ENCODE results near the gene PAX2. TPM values are rescaled to one million over a fixed set of nuclear protein-coding genes. Genes with fewer than 3 reads are reported as not detected.

The PAX2 gene
- total RNA-seq, 1 donor from 2014 or later, result not detected

GRCh38 chr10:100823194-100823593 is 77.8 kb downstream of the PAX2 start:
- Histone ChIP-seq H3K27me3 (ENCODE audit: low read depth) (peaks cover 86% of the 10 kb centered on the region), H3K36me3 (no peaks in the 10 kb centered on the region), H3K4me1 (peaks cover 19% of the 10 kb centered on the region), H3K9me3 (no peaks in the 10 kb centered on the region), H3K27ac (no peak overlapping the region), H3K4me3 (no peak overlapping the region)
- TF ChIP-seq, protein P1, sequence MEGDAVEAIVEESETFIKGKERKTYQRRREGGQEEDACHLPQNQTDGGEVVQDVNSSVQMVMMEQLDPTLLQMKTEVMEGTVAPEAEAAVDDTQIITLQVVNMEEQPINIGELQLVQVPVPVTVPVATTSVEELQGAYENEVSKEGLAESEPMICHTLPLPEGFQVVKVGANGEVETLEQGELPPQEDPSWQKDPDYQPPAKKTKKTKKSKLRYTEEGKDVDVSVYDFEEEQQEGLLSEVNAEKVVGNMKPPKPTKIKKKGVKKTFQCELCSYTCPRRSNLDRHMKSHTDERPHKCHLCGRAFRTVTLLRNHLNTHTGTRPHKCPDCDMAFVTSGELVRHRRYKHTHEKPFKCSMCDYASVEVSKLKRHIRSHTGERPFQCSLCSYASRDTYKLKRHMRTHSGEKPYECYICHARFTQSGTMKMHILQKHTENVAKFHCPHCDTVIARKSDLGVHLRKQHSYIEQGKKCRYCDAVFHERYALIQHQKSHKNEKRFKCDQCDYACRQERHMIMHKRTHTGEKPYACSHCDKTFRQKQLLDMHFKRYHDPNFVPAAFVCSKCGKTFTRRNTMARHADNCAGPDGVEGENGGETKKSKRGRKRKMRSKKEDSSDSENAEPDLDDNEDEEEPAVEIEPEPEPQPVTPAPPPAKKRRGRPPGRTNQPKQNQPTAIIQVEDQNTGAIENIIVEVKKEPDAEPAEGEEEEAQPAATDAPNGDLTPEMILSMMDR (IDR thresholded peaks at IDR 0.05), result no peak
- intact Hi-C loops (cut with DNase I), result no loop called here
- DNase-seq, result no peak
- ATAC-seq, result no peak

DNA sequence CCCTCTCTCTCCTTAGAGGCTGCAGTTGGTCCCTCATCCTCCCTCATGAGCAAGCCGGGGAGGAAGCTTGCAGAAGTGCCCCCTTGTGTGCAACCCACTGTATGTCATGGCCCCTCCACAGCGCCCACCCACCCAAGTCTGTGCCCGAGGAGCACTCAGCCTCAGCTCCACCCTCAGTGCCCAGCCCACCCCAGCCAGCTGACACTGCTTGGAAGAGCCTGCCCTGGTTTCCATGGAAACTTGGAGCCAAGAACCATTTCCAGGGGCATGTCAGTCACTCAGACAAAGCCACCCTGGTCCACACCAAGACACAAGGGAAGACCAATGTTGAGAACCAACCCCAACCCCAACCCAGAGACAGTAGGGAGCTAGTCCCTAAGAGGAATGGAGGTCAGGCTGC is 79.5 kb downstream of the PAX2 start:
- intact Hi-C loops (cut with DNase I), result no loop called here

GRCh38 chr10:100825325-100825875 is 80.0 kb downstream of the PAX2 start:
- TF ChIP-seq, protein P1 (IDR thresholded peaks at IDR 0.05), result no peak
- ATAC-seq (no peak), DNase-seq (peak; percentile 9)
- Histone ChIP-seq H3K27ac (no peak overlapping the region), H3K4me1 (peaks cover 34% of the 10 kb centered on the region), H3K4me3 (no peak overlapping the region), H3K36me3 (no peaks in the 10 kb centered on the region), H3K9me3 (no peaks in the 10 kb centered on the region), H3K27me3 (ENCODE audit: low read depth) (peaks cover 93% of the 10 kb centered on the region)
- intact Hi-C loops (cut with DNase I), result no loop called here

More for the DNA sequence above, 79.5 kb downstream of the PAX2 start:
- Histone ChIP-seq H3K4me3 (no peak overlapping the region), H3K9me3 (no peaks in the 10 kb centered on the region), H3K27ac (no peak overlapping the region), H3K27me3 (ENCODE audit: low read depth) (peaks cover 91% of the 10 kb centered on the region), H3K36me3 (no peaks in the 10 kb centered on the region), H3K4me1 (peaks cover 34% of the 10 kb centered on the region)
- TF ChIP-seq, protein P1 (IDR thresholded peaks at IDR 0.05), result no peak
- DNase-seq (no peak), ATAC-seq (no peak)

DNA sequence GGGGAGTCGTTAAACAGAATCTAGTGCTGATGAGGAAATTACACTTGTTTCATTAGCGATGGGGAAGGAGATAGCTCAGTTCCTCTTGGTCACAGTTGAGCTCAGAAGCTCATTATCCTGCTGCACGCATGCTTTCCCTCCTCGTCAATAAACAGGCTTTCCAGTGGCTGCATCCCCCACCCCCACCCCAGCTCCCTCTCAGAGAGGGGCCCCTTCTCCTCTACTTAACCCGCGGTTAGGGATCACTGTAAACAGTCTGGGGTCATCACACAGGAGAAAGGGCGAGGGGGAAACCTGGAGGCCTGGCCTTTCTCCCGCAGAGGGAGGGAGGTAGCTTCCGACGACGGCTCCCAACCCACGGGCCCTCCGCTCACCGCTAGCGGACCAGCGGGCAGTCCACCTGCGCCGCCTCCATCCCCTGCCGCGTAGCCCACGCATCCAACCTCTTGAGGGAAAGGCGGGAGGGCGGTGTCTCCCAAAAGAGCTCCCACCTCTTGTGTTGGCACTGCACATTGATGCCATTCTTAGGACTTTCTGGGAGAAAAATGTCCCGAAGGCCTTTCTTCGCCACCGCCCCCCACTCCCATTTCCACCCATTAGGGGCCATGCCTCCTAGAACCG is 80.8 kb downstream of the PAX2 start:
- peaks cover 93% of the 10 kb centered on the region for H3K27me3 ChIP-seq (ENCODE audit: low read depth)
- H3K27ac ChIP-seq, result no peak overlapping the region
- intact Hi-C loops (cut with DNase I), result no loop called here
- peak; percentile 15 for DNase-seq
- ATAC-seq, result no peak
- peak overlapping the region; percentile 47 for H3K4me3 ChIP-seq
- H3K36me3 ChIP-seq, result no peaks in the 10 kb centered on the region
- no peaks in the 10 kb centered on the region for H3K9me3 ChIP-seq
- H3K4me1 ChIP-seq, result peaks cover 34% of the 10 kb centered on the region
- TF ChIP-seq, protein P1 (IDR thresholded peaks at IDR 0.05), result no peak

GRCh38 chr10:100826661-100826982 is 81.2 kb downstream of the PAX2 start:
- Histone ChIP-seq H3K36me3 (no peaks in the 10 kb centered on the region), H3K27ac (no peak overlapping the region), H3K27me3 (ENCODE audit: low read depth) (peaks cover 93% of the 10 kb centered on the region), H3K4me3 (peak overlapping the region; percentile 47), H3K9me3 (no peaks in the 10 kb centered on the region), H3K4me1 (peaks cover 34% of the 10 kb centered on the region)
- intact Hi-C loops (cut with DNase I), result no loop called here
- ATAC-seq, result peak; percentile 24 to 53
- TF ChIP-seq, protein P1 (IDR thresholded peaks at IDR 0.05), result no peak
- no peak for DNase-seq

Data from lower lobe of right lung (tissue), 2 donors.